Measurements from ENCODE around the gene ATP8A2.

GRCh38 chr13:25816239-25816638 is 444.5 kb downstream of the ATP8A2 start:
- TF ChIP-seq CTCF (IDR thresholded peaks at IDR 0.05) = no peak
- no peak for TF ChIP-seq POLR2A (IDR thresholded peaks at IDR 0.05)
